ENCODE data around the gene SLC38A5.
A peak's percentile ranks its signal among the peaks of the same experiment; 100 is the strongest.
"Not testable (repeated sequence)": the region's sequence is repeated elsewhere in the genome, so short reads cannot be mapped to it uniquely, and the experiment has no call there.

The SLC38A5 gene

GRCh38 chrX:48468693-48469691 is 1.1 kb downstream of the SLC38A5 start:
- no peak for DNase-seq (ENCODE audit: low read depth, low spot score)

- no peak for DNase-seq (ENCODE audit: low read depth, low spot score)
Observed at GRCh38 chrX:48468247-48468671, 1.8 kb downstream of the SLC38A5 start.

- DNase-seq (ENCODE audit: low read depth, low spot score): no peak
Observed at GRCh38 chrX:48467281-48467761, 2.7 kb downstream of the SLC38A5 start.

- no peak for DNase-seq (ENCODE audit: low read depth, low spot score)
Observed at GRCh38 chrX:48466696-48467095, 3.4 kb downstream of the SLC38A5 start.

- peak; percentile 54 for DNase-seq (ENCODE audit: low read depth, low spot score)
Observed at GRCh38 chrX:48465336-48465933, 4.6 kb downstream of the SLC38A5 start.

- DNase-seq (ENCODE audit: low read depth, low spot score): no peak
Observed at GRCh38 chrX:48461830-48462229, 8.2 kb downstream of the SLC38A5 start.

- DNase-seq (ENCODE audit: low read depth, low spot score): no peak
Observed at GRCh38 chrX:48460606-48461005, 9.5 kb downstream of the SLC38A5 start.

GRCh38 chrX:48460031-48460430 is 10.0 kb downstream of the SLC38A5 start:
- no peak for DNase-seq (ENCODE audit: low read depth, low spot score)

- DNase-seq (ENCODE audit: low read depth, low spot score): no peak
Observed at GRCh38 chrX:48459483-48459882, 10.6 kb downstream of the SLC38A5 start.

- DNase-seq (ENCODE audit: low read depth, low spot score): no peak
Observed at GRCh38 chrX:48458711-48459110, 11.3 kb downstream of the SLC38A5 start.

GRCh38 chrX:48456628-48457331 is 13.3 kb downstream of the SLC38A5 start:
- DNase-seq (ENCODE audit: low read depth, low spot score): no peak

GRCh38 chrX:48451708-48452107 is 18.4 kb downstream of the SLC38A5 start:
- no peak for DNase-seq (ENCODE audit: low read depth, low spot score)

- no peak for DNase-seq (ENCODE audit: low read depth, low spot score)
Observed at GRCh38 chrX:48450076-48450475, 20.0 kb downstream of the SLC38A5 start.

GRCh38 chrX:48447201-48447600 is 22.9 kb downstream of the SLC38A5 start:
- DNase-seq (ENCODE audit: low read depth, low spot score): not testable (repeated sequence)

GRCh38 chrX:48433713-48434112 is 36.3 kb downstream of the SLC38A5 start:
- DNase-seq (ENCODE audit: low read depth, low spot score): not testable (repeated sequence)

GRCh38 chrX:48430166-48430565 is 39.9 kb downstream of the SLC38A5 start:
- DNase-seq (ENCODE audit: low read depth, low spot score): not testable (repeated sequence)

- not testable (repeated sequence) for DNase-seq (ENCODE audit: low read depth, low spot score)
Observed at GRCh38 chrX:48429606-48430005, 40.5 kb downstream of the SLC38A5 start.

GRCh38 chrX:48427027-48427716 is 42.9 kb downstream of the SLC38A5 start:
- not testable (repeated sequence) for DNase-seq (ENCODE audit: low read depth, low spot score)

GRCh38 chrX:48411860-48412259 is 58.2 kb downstream of the SLC38A5 start, which contains the start of gene SSX4B:
Gene SSX4B, minus strand, starts transcription at chrX:48411960. Its CDS starts 588 bp downstream, at chrX:48411372.
- DNase-seq (ENCODE audit: low read depth, low spot score): not testable (repeated sequence)
